Muscle of leg (tissue), 16 donors: ENCODE results near the gene OR4N5. TPM values are rescaled to one million over a fixed set of nuclear protein-coding genes. Genes with fewer than 3 reads are reported as not detected.
"Not testable (repeated sequence)": the region's sequence is repeated elsewhere in the genome, so short reads cannot be mapped to it uniquely, and the experiment has no call there.

Source experiments
- DNase-seq: peaks from one replicate; pipeline ENCODE4 v3.0.0; 2013
- H3K27ac ChIP-seq: one replicate; pipeline ENCODE4 v1.5.1; 2013; ENCODE audit warnings: mild to moderate bottlenecking, low read length, control low read depth
- H3K27me3 ChIP-seq: one replicate; pipeline ENCODE4 v1.6.1; 2013; ENCODE audit warnings: low read length; ENCODE audit not compliant: control insufficient read depth, insufficient read depth
- H3K36me3 ChIP-seq: one replicate; pipeline ENCODE4 v1.6.1; 2013; ENCODE audit warnings: low read length; ENCODE audit not compliant: control insufficient read depth, insufficient read depth
- H3K4me1 ChIP-seq: one replicate; pipeline ENCODE4 v1.6.1; 2013; ENCODE audit warnings: low read length; ENCODE audit not compliant: control insufficient read depth, insufficient read depth
- H3K4me3 ChIP-seq: one replicate; pipeline ENCODE4 v1.5.1; 2013; ENCODE audit warnings: low read length, control low read depth
- H3K9me3 ChIP-seq: replicated peaks from 2 replicates; pipeline ENCODE4 v1.6.1; 2013; ENCODE audit warnings: low read depth, low read length; ENCODE audit not compliant: control insufficient read depth
- WGBS: methylation state at CpG from one replicate; pipeline ENCODE4 v1.1.5; 2013; ENCODE audit warnings: missing lambda C conversion rate; ENCODE audit not compliant: insufficient coverage; 5-methylcytosine and 5-hydroxymethylcytosine counted together
- long read RNA-seq, 11 donors: transcript quantifications; one replicate each; lab custom pipeline, GENCODE V29; 2026
- polyA plus RNA-seq, 8 donors: library from polyadenylated mRNA; unstranded; fragments of 120-200 nt; gene quantifications; one replicate each; pipeline versions ENCODE4 v1.2.1 to v1.2.3, GENCODE V29; 2013; ENCODE audit warnings: inconsistent platforms in 1 of 8, low replicate concordance in 1 of 8; ENCODE audit not compliant: insufficient read length in 8 of 8, insufficient read depth in 1 of 8
- total RNA-seq: library from RNA; stranded (reverse); fragments of 120-200 nt; gene quantifications from one replicate; pipeline ENCODE4 v1.2.4, GENCODE V29; 2013

The OR4N5 gene
- not detected for total RNA-seq
- not detected for polyA plus RNA-seq
- long read RNA-seq, donor 1, result 0 reads
- long read RNA-seq, donor 2, result 0 reads
- long read RNA-seq, donor 3, result 0 reads
- long read RNA-seq, donor 4, result 0 reads
- long read RNA-seq, donor 5, result 0 reads
- long read RNA-seq, donor 6, result 0 reads
- long read RNA-seq, donor 7, result 0 reads
- long read RNA-seq, donor 8, result 0 reads
- long read RNA-seq, donor 9, result 0 reads
- long read RNA-seq, donor 10, result 0 reads
- long read RNA-seq, donor 11, result 0 reads

- no CpG with 5 or more reads among the region's 2 CpGs for WGBS
- H3K27ac ChIP-seq, result no peak within 1 kb of the TSS
- no peaks in the 10 kb centered on the region for H3K4me1 ChIP-seq
- no peaks in the 10 kb centered on the region for H3K36me3 ChIP-seq
- peaks cover 13% of the 10 kb centered on the region for H3K9me3 ChIP-seq
- no peak for DNase-seq
- H3K27me3 ChIP-seq, result no peaks in the 10 kb centered on the region
- no peak within 1 kb of the TSS for H3K4me3 ChIP-seq
These were observed at the start of gene OR4N5 for GRCh38 chr14:20138520-20138919. OR4N5 (plus strand) TSS chr14:20138820; CDS start chr14:20143736, 4,916 bp downstream.

GRCh38 chr14:20092050-20092449 is 46.6 kb upstream of the OR4N5 start:
- WGBS, result 66% methylated on average over 3 of the region's 4 CpGs
- Histone ChIP-seq H3K27ac (no peak overlapping the region), H3K4me1 (no peaks in the 10 kb centered on the region), H3K4me3 (no peak overlapping the region), H3K27me3 (no peaks in the 10 kb centered on the region), H3K9me3 (peaks cover 6% of the 10 kb centered on the region), H3K36me3 (no peaks in the 10 kb centered on the region)
- no peak for DNase-seq

DNA sequence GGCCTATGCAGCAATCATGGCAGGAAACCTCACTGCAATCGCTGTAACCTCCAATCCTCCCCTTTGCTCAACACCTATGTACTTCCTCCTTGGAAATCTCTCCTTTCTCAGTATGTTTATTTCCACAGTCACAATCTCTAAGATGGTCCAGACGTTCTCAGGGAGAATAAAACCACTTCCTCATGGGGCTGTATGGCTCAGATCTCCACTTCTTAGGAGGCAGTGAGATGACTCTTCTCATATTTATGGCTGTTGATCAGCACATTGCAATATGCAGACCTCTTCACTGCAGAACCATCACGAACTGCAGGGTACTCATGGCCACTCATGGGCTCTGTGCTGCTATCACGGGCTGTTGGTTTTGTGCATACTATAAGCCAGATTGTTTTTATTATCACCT is 45.2 kb upstream of the OR4N5 start:
- H3K27ac ChIP-seq, result no peak overlapping the region
- 67% methylated on average over 1 of the region's 4 CpGs for WGBS
- no peak overlapping the region for H3K4me3 ChIP-seq
- no peaks in the 10 kb centered on the region for H3K36me3 ChIP-seq
- no peaks in the 10 kb centered on the region for H3K4me1 ChIP-seq
- DNase-seq, result no peak
- H3K27me3 ChIP-seq, result no peaks in the 10 kb centered on the region
- peaks cover 6% of the 10 kb centered on the region for H3K9me3 ChIP-seq

- not testable (repeated sequence) for H3K9me3 ChIP-seq, H3K4me1 ChIP-seq, H3K27me3 ChIP-seq, H3K36me3 ChIP-seq, H3K4me3 ChIP-seq, H3K27ac ChIP-seq, DNase-seq
- 88% methylated on average over 13 of the region's 32 CpGs for WGBS
These were observed 39.5 kb upstream of the OR4N5 start for GRCh38 chr14:20098926-20099770.

- no peaks in the 10 kb centered on the region for H3K27me3 ChIP-seq
- H3K9me3 ChIP-seq, result peaks cover 15% of the 10 kb centered on the region
- no peaks in the 10 kb centered on the region for H3K36me3 ChIP-seq
- 28% methylated on average over 2 of the region's 3 CpGs for WGBS
- no peaks in the 10 kb centered on the region for H3K4me1 ChIP-seq
- H3K4me3 ChIP-seq, result no peak within 1 kb of the TSS
- DNase-seq, result no peak
- no peak within 1 kb of the TSS for H3K27ac ChIP-seq
These were observed 28.2 kb upstream of the OR4N5 start, which contains the start of gene OR4K17 for GRCh38 chr14:20110438-20110837. OR4K17 (plus strand) TSS chr14:20110739; CDS start chr14:20117500, 6,761 bp downstream.

DNA sequence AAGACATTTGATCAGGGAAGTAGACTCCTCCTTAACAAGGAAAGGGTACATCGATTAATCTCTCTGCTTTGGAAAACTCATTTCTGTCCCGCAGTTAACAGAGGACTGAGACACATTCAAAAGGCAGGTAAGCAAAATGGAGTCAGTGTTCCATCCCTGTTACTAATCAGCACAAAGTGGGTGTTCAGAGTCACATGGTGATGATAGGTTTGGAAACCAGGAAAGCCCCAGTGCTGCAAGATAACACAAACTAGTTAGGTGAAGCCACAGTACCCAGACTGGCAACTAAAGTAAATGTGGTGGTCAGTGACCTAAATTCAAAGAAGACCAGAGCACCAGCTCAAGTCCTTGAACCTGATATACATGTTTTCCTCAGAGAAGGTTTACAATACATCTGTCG is 26.3 kb upstream of the OR4N5 start:
- Histone ChIP-seq H3K4me3 (no peak overlapping the region), H3K27ac (no peak overlapping the region), H3K36me3 (no peaks in the 10 kb centered on the region), H3K4me1 (no peaks in the 10 kb centered on the region), H3K27me3 (no peaks in the 10 kb centered on the region), H3K9me3 (peaks cover 18% of the 10 kb centered on the region)
- DNase-seq, result no peak
- WGBS, result no CpG with 5 or more reads among the region's 3 CpGs

DNA sequence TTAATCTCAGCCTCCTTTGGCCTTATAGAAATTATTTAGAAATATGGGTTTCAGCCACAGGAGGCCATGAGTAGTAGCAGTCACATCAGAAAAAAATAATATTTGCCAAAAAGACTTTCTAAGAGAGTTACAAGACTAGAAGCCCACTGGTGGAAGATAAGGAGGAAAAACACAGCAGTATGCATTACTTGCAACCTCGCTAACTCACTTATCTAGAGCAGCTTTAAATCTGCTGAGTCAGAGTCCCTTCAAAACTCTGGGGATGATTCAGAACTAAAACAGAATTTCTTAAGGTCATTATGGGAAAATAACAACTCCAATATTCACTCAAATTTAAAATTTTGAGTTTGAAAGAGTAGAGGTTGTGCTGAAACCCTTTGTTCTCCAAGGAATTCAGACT is 21.9 kb upstream of the OR4N5 start:
- no peak overlapping the region for H3K27ac ChIP-seq
- no peaks in the 10 kb centered on the region for H3K27me3 ChIP-seq
- H3K9me3 ChIP-seq, result peaks cover 32% of the 10 kb centered on the region
- no CpG with 5 or more reads among the region's 1 CpG for WGBS
- H3K36me3 ChIP-seq, result no peaks in the 10 kb centered on the region
- DNase-seq, result no peak
- H3K4me3 ChIP-seq, result no peak overlapping the region
- no peaks in the 10 kb centered on the region for H3K4me1 ChIP-seq

DNA sequence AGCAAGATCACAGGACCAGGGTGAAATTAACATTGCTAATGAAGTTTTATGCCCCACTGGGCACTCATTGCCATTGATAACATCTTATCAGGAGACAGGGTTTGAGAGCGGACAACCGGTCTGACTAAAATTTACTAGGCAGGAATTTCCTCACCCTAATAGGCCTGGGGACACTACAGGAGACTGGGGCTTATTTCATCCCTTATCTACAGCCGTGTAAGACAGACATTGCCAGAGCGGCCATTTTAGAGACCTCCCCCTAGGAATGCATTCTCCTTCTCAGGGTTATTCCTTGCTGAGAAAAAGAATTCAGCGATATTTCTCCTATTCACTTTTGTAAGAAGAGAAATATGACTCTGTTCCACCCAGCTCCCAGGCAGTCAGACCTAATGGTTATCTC is 19.8 kb upstream of the OR4N5 start:
- Histone ChIP-seq H3K27ac (no peak overlapping the region), H3K4me1 (no peaks in the 10 kb centered on the region), H3K4me3 (no peak overlapping the region), H3K27me3 (no peaks in the 10 kb centered on the region), H3K36me3 (no peaks in the 10 kb centered on the region), H3K9me3 (peaks cover 28% of the 10 kb centered on the region)
- DNase-seq, result no peak
- WGBS, result 94% methylated on average over 5 of the region's 5 CpGs

GRCh38 chr14:20143911-20144310 is 5.3 kb downstream of the OR4N5 start:
- no peaks in the 10 kb centered on the region for H3K36me3 ChIP-seq
- H3K27ac ChIP-seq, result no peak overlapping the region
- H3K4me3 ChIP-seq, result no peak overlapping the region
- no peaks in the 10 kb centered on the region for H3K4me1 ChIP-seq
- 27% methylated on average over 5 of the region's 7 CpGs for WGBS
- DNase-seq, result no peak
- H3K9me3 ChIP-seq, result peaks cover 10% of the 10 kb centered on the region
- H3K27me3 ChIP-seq, result no peaks in the 10 kb centered on the region

- no peak overlapping the region for H3K4me3 ChIP-seq
- no CpG with 5 or more reads among the region's 1 CpG for WGBS
- no peak overlapping the region for H3K27ac ChIP-seq
- peaks cover 15% of the 10 kb centered on the region for H3K9me3 ChIP-seq
- no peaks in the 10 kb centered on the region for H3K27me3 ChIP-seq
- DNase-seq, result no peak
- no peaks in the 10 kb centered on the region for H3K4me1 ChIP-seq
- H3K36me3 ChIP-seq, result no peaks in the 10 kb centered on the region
These were observed 6.2 kb downstream of the OR4N5 start for GRCh38 chr14:20144820-20145219.
